SK-N-SH (cell line): ENCODE data around the gene TTC39B. TPM values are rescaled to one million over a fixed set of nuclear protein-coding genes. Genes with fewer than 3 reads are reported as not detected.

ENCODE experiments used
- CTCF ChIA-PET: fragments of 300-600, 350-600 bp; formaldehyde crosslinking; extraction: SDS; loops from one replicate; lab custom pipeline; 2021; lab: Yijun Ruan, JAX
- POLR2A ChIA-PET: fragments of 350-600 bp; sonication (Branson Sonifier 250); formaldehyde crosslinking; extraction: SDS; loops from one replicate; lab custom pipeline; 2020; ENCODE audit warnings: antibody characterized with exemption, inconsistent platforms; lab: Yijun Ruan, JAX
- DNase-seq: peaks from one replicate; pipeline ENCODE4 v3.0.0; 2012
- H2AFZ ChIP-seq: fragments of 200-600 bp; sonication (generic); 2 replicates; pipeline ENCODE4 v1.8.1; 2016; ENCODE audit warnings: antibody characterized with exemption, mild to moderate bottlenecking, low read depth
- H3F3A ChIP-seq: fragments of 200-600 bp; sonication (generic); replicated peaks from 2 replicates; pipeline ENCODE3; 2016; ENCODE audit warnings: antibody characterized with exemption, mild to moderate bottlenecking; ENCODE audit not compliant: insufficient read depth
- H3K27ac ChIP-seq, 2 experiments: fragments of 200-500 bp in 1 of 2; fragments of 200-600 bp in 1 of 2; sonication (Bioruptor generic) in 1 of 2; sonication (generic), shearing (Covaris generic) in 1 of 2; 2 replicates each; pipeline versions ENCODE4 v1.5.1 to v1.6.1; 2014 to 2016; ENCODE audit warnings: low read depth in 2 of 2, inconsistent platforms in 1 of 2, low read length in 1 of 2, mild to moderate bottlenecking in 1 of 2, mixed read lengths in 1 of 2
- H3K27me3 ChIP-seq: fragments of 200-600 bp; sonication (generic), shearing (Covaris generic); 2 replicates; pipeline ENCODE4 v1.6.1; 2016; ENCODE audit warnings: mixed run types; ENCODE audit not compliant: insufficient read depth
- H3K36me3 ChIP-seq, 2 experiments: fragments of 200-500 bp in 1 of 2; fragments of 200-600 bp in 1 of 2; sonication (Bioruptor generic) in 1 of 2; sonication (generic) in 1 of 2; replicated peaks in 1 of 2; 2 replicates each; pipeline versions ENCODE3 to v1.5.1; 2014 to 2016; ENCODE audit warnings: low read length in 1 of 2, mild to moderate bottlenecking in 1 of 2; ENCODE audit not compliant: insufficient read depth in 2 of 2, control insufficient read depth in 1 of 2
- H3K4me1 ChIP-seq, 2 experiments: fragments of 200-500 bp in 1 of 2; fragments of 200-600 bp in 1 of 2; sonication (Bioruptor generic) in 1 of 2; sonication (generic), shearing (Covaris generic) in 1 of 2; 2 replicates each; pipeline versions ENCODE4 v1.5.1 to v1.6.1; 2014 to 2016; ENCODE audit warnings: low read depth in 1 of 2, low read length in 1 of 2, mixed run types in 1 of 2; ENCODE audit not compliant: insufficient read depth in 2 of 2, control insufficient read depth in 1 of 2
- H3K4me2 ChIP-seq: fragments of 200-600 bp; sonication (generic), shearing (Covaris generic); 2 replicates; pipeline ENCODE4 v1.6.1; 2017; ENCODE audit warnings: mixed run types
- H3K4me3 ChIP-seq, 2 experiments: fragments of 200-500 bp in 1 of 2; fragments of 200-600 bp in 1 of 2; sonication (Bioruptor generic) in 1 of 2; sonication (generic), shearing (Covaris generic) in 1 of 2; 2 replicates each; pipeline versions ENCODE4 v1.5.1 to v1.8.1; 2014 to 2016; ENCODE audit warnings: low read depth in 2 of 2, inconsistent platforms in 1 of 2, low read length in 1 of 2, mild to moderate bottlenecking in 1 of 2, mixed read lengths in 1 of 2, moderate library complexity in 1 of 2
- H3K79me2 ChIP-seq: fragments of 200-600 bp; sonication (generic); 2 replicates; pipeline ENCODE4 v1.8.1; 2017; ENCODE audit warnings: mild to moderate bottlenecking; ENCODE audit not compliant: insufficient read depth
- H3K9ac ChIP-seq: fragments of 200-600 bp; sonication (generic); 2 replicates; pipeline ENCODE4 v1.6.1; 2017; ENCODE audit warnings: mixed run types
- H3K9me2 ChIP-seq: fragments of 200-600 bp; sonication (generic); 2 replicates; pipeline ENCODE4 v1.6.1; 2017; ENCODE audit warnings: mixed run types
- H3K9me3 ChIP-seq: fragments of 200-600 bp; sonication (generic); 2 replicates; pipeline ENCODE4 v1.6.1; 2017; ENCODE audit warnings: mixed run types, mild to moderate bottlenecking, moderate library complexity
- H4K20me1 ChIP-seq: fragments of 200-600 bp; sonication (generic); 2 replicates; pipeline ENCODE4 v1.6.1; 2017; ENCODE audit warnings: mild to moderate bottlenecking, mixed run types; ENCODE audit not compliant: insufficient read depth
- CTCF ChIP-seq: fragments of 200-600 bp; sonication (generic); IDR thresholded peaks from 2 replicates; pipeline ENCODE4 v1.6.1; 2017; ENCODE audit warnings: antibody characterized with exemption, mild to moderate bottlenecking, moderate library complexity
- ELF1 ChIP-seq: IDR thresholded peaks from 2 replicates; pipeline ENCODE4 v1.4.0; 2012
- EP300 ChIP-seq, 2 experiments: IDR thresholded peaks; 2 replicates each; pipeline versions ENCODE4 v1.4.0 to v1.6.1; 2012; ENCODE audit warnings: borderline replicate concordance in 1 of 2, low read depth in 1 of 2, low read length in 1 of 2
- EZH2phosphoT487 ChIP-seq: fragments of 200-600 bp; sonication (generic); IDR thresholded peaks from 2 replicates; pipeline ENCODE4 v1.6.1; 2017; ENCODE audit warnings: low read depth, mixed run types, mild to moderate bottlenecking, antibody characterized with exemption, moderate library complexity, borderline replicate concordance
- IRF3 ChIP-seq: fragments of 150-350 bp; IDR thresholded peaks from 2 replicates; pipeline ENCODE4 v1.6.1; 2016; ENCODE audit warnings: mild to moderate bottlenecking, low read depth, low read length
- JUND ChIP-seq: IDR thresholded peaks from 2 replicates; pipeline ENCODE4 v1.4.0; 2012
- MXI1 ChIP-seq: IDR thresholded peaks from 2 replicates; pipeline ENCODE4 v1.6.1; 2012; ENCODE audit warnings: mild to moderate bottlenecking, low read depth, low read length, improper control_type of control experiment
- NRF1 ChIP-seq: IDR thresholded peaks from 2 replicates; pipeline ENCODE4 v1.6.1; 2012; ENCODE audit warnings: low read depth, mild to moderate bottlenecking, low read length
- POLR2AphosphoS5 ChIP-seq: IDR thresholded peaks from 2 replicates; pipeline ENCODE4 v1.6.1; 2012; ENCODE audit warnings: low read depth, low read length
- REST ChIP-seq: IDR thresholded peaks from 2 replicates; pipeline ENCODE4 v1.6.1; 2012; ENCODE audit warnings: mild to moderate bottlenecking, low read depth, low read length, moderate library complexity
- RFX5 ChIP-seq: IDR thresholded peaks from 2 replicates; pipeline ENCODE4 v1.6.1; 2012; ENCODE audit warnings: mild to moderate bottlenecking, improper control_type of control experiment, low read length
- SMC3 ChIP-seq: IDR thresholded peaks from 2 replicates; pipeline ENCODE4 v1.6.1; 2012; ENCODE audit warnings: low read depth, low read length, improper control_type of control experiment
- TCF12 ChIP-seq: IDR thresholded peaks from 2 replicates; pipeline ENCODE4 v1.4.0; 2012
- TEAD4 ChIP-seq: IDR thresholded peaks from 2 replicates; pipeline ENCODE4 v1.4.0; 2012; ENCODE audit warnings: mild to moderate bottlenecking, borderline replicate concordance; ENCODE audit not compliant: insufficient read depth
- USF1 ChIP-seq: IDR thresholded peaks from 2 replicates; pipeline ENCODE4 v1.4.0; 2012; ENCODE audit warnings: low read depth, borderline replicate concordance
- USF2 ChIP-seq: fragments of 150-350 bp; IDR thresholded peaks from 2 replicates; pipeline ENCODE4 v1.6.1; 2017; ENCODE audit warnings: antibody characterized with exemption, low read length, low read depth, borderline replicate concordance
- WGBS: methylation state at CpG from one replicate; pipeline ENCODE4 v1.1.6; 2017; ENCODE audit warnings: low lambda C conversion rate; 5-methylcytosine and 5-hydroxymethylcytosine counted together
- polyA plus RNA-seq, 3 experiments: library from polyadenylated mRNA; depleted of rRNA; stranded (reverse); fragments of >200 nt; gene quantifications; 2 replicates each; pipeline ENCODE4 v1.2.3, GENCODE V29; 2012

The TTC39B gene
- polyA plus RNA-seq, 1 of the 3 experiments (the other 2 are of a cell fraction), result 0.54 TPM

GRCh38 chr9:15149450-15149849 lies 157.6 kb downstream of the TTC39B start (continued):
- TF ChIP-seq CTCF, result no peak

- Histone ChIP-seq H3K36me3 (no peaks in the 10 kb centered on the region), H3K79me2 (no peaks in the 10 kb centered on the region), H3F3A (peaks cover 4% of the 10 kb centered on the region), H3K4me3 (no peak overlapping the region), H3K4me2 (no peak overlapping the region), H3K27ac (no peak overlapping the region), H3K27me3 (no peaks in the 10 kb centered on the region), H3K9me2 (no peaks in the 10 kb centered on the region), H2AFZ (no peak overlapping the region), H3K9ac (no peak overlapping the region), H3K4me1 (no peaks in the 10 kb centered on the region), H3K9me3 (no peaks in the 10 kb centered on the region), H4K20me1 (no peaks in the 10 kb centered on the region)
- no peak for DNase-seq
- 83% methylated on average over 9 of the region's 9 CpGs for WGBS
- POLR2A ChIA-PET, result no interaction called here
- no peak for TF ChIP-seq POLR2AphosphoS5
- TF ChIP-seq USF1, result no peak
- TF ChIP-seq TCF12, result no peak
- no peak for TF ChIP-seq MXI1
- TF ChIP-seq JUND, result no peak
- no peak for TF ChIP-seq RFX5
- TF ChIP-seq SMC3, result no peak
- no peak for TF ChIP-seq TEAD4
- TF ChIP-seq REST, result no peak
- no peak for TF ChIP-seq IRF3
- TF ChIP-seq USF2, result no peak
- no peak for TF ChIP-seq EP300 (IDR thresholded peaks at IDR 0.05; ENCODE audit: borderline replicate concordance in 1 of 2, low read depth in 1 of 2, low read length in 1 of 2)
- no peak for TF ChIP-seq EZH2phosphoT487
- TF ChIP-seq ELF1, result no peak
- TF ChIP-seq NRF1, result no peak
- CTCF ChIA-PET, result no interaction called here
Observed at GRCh38 chr9:15146268-15146700, 160.7 kb downstream of the TTC39B start.
